ENCODE results near the gene CNPY1.

DNA sequence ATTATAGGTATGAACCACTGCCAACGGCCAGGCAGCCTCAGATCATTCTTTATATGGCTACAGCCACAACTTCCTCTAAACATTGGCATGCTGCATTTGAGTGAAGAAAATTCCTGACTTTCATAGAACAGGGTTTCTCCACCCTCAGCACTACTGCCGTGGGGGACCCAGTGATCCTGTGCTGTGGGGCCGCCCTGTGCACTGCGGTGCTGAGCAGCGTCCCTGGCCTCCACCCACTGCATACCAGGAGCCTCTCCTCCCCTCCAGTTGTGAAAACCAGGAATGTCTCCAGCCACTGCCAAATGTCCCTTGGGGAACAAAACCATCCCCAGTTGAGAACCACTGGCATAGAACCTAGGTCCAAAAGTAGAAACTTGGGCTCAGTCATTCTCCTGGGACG is 15.8 kb downstream of the CNPY1 start:
- no peak for TF ChIP-seq FOSL2 (IDR thresholded peaks at IDR 0.05; ENCODE audit: borderline replicate concordance, low read depth)
- no peak for TF ChIP-seq CTCF (IDR thresholded peaks at IDR 0.05)
- TF ChIP-seq, protein P1, sequence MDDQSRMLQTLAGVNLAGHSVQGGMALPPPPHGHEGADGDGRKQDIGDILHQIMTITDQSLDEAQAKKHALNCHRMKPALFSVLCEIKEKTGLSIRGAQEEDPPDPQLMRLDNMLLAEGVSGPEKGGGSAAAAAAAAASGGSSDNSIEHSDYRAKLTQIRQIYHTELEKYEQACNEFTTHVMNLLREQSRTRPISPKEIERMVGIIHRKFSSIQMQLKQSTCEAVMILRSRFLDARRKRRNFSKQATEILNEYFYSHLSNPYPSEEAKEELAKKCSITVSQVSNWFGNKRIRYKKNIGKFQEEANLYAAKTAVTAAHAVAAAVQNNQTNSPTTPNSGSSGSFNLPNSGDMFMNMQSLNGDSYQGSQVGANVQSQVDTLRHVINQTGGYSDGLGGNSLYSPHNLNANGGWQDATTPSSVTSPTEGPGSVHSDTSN (IDR thresholded peaks at IDR 0.05): no peak

Measured in SK-N-SH (cell line).